NCI-H526 (cell line): ENCODE data around the gene KAT6B.
A peak's percentile ranks its signal among the peaks of the same experiment; 100 is the strongest.

Source experiments
- DNase-seq, 2 experiments: peaks; one replicate each; lab custom pipeline; 2025; lab: John Stamatoyannopoulos, UW

KAT6B gene

DNA sequence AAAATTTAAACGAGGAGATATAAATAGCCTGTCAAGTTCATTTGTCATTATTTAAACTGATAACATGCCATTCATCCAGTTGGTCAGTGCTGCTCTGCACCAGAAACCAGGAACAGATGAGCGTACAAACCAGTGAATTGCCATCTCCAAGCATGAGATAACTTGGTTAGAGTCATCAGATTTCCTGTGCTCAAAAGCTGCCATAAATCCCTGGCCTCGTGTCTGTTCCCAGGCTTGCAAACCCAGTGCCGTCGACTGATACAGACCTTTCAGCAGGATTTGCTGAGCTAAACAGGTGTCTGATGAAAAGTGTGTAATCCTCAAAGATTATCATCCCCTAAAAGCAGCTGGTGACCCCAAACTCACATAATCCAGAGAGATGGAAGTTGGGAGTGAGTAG is 189.0 kb downstream of the KAT6B start:
- no peak for DNase-seq

DNA sequence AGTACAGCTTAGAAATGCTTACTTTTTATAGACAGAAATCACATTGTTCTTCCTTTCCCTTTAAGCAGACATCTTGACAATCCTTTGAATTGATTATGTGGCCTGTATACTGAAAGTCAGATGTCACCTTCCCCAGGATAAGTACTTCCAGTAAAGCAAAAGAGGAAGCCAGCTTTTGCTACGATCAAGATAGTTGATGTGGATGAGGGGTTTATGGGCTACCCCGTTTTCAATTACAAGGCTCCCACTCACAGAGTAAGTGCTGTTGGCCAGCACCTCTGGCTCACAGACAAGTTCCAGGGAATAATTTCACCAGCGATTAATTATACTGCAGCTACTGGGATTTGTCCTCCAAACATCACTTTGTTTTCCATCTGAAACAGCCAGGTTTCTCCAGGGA is 189.9 kb downstream of the KAT6B start:
- DNase-seq: no peak

DNA sequence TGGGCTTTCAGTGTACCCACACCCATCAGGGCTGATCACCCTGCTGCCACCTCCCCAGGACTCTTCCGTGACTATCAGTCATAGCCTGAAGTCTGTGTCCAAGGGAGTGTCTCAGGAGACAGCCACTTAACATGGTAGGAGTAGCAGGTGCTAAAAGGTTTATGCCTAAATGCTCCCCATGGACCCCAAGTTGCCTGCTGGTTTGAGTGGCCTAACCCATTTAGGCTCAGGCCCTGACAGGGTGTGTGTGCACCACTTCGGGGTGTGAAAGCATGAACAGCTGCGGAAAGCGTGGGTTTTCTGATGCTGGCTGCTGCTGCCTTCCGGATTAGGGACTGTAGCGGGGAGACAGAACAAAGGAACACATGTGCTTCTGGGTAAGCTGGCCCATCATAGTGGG is 191.9 kb downstream of the KAT6B start:
- no peak for DNase-seq

DNA sequence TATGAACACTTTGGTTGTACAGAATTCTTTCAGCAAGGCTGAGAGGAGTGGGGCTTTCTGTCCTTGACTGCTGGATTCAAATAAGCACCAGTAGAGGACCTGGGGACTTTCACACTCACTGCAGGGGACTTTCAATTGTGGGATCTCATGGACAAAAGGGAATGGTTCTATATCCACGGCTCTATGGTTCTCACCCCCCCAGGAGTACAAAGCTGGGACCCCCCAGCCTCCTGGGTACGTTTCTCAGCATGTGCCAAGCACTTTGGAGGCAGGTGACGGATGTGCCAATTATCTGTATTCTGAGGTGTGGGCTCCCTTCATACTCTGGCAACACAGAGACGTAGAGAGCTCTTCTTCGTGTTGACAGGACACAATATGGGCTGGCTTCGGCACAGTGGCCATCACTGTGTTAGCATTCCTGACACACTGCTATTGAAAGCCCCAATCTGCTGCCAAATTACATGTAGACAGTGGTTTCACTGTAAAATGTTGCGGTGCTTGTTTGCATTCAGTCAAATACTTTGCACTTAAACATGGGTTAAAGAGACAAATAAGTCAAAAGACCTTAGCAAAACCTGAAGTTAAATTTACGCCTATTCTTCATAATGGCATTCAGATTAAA is 192.4 kb downstream of the KAT6B start:
- DNase-seq: no peak

DNA sequence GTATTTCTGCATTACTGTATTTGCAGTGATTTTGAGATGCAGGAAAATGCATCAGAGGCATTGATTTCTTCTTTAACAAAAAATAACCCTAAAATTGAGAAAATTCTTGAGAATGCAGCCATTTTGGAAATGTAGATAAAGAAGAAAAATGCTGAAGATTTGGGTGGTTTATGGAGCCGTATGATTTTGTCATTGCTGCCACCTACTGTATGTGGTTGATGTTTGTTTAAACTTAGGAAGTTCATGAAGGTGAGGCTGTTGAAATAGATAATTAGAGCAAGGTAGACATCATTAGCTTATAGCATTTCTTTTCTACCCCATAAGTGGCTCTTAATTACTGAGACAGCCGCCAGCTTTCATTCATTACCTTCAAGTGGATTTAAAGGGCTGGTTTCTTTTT is 193.0 kb downstream of the KAT6B start:
- DNase-seq: peak in 1 of 2 experiments; percentile 26

DNA sequence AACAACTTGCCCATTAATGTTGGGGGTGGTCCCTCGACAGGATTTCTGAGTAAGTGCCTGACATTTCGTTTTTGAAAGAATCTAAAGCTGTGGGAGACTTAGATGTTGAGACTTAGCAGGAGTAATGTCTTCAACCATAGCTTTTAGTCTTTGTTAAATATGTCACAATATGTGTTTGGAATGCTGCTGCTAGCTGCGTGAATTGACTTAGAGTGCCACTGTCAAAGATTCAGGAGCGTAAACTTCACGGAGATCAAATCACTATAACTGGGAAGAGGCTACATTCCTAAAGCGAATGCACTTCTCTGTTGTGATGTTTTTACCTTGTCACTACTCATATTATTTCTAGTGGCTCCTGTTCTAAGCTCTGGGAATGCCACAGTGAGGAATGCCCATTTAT is 193.8 kb downstream of the KAT6B start:
- DNase-seq: no peak

DNA sequence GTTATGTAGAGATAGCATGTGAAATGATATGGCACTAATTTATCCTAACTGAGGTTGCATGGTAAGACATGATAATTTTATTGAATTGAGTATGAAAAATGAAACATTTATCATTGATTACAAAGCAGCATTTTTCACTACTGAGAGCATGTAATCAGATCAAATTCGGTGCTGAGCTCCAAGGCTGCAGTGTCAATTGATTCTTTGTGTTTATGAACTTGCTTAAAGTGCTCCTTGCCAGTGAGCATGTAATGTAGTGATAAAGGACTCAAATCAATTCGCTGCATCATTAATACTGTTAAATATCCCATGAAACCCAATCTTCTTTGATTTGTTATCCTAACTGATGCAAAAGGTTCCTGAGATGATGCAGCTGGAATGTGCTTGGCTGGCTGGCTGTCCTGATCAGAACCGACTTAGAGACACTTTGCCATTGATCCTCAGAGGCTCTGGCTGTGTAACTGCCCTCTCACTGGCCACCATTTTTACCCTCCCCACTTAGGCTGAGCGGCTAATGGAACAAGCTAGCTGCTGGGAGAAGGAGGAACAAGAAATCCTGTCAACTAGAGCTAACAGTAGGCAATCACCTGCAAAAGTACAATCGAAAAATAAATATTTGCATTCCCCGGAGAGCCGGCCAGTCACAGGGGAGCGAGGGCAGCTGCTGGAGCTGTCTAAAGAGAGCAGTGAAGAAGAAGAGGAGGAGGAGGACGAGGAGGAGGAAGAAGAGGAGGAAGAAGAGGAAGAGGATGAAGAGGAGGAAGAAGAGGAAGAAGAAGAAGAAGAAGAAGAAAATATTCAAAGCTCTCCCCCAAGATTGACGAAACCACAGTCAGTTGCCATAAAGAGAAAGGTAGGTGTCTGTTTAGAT is 195.2 kb downstream of the KAT6B start:
- DNase-seq: peak in 1 of 2 experiments; percentile 62

DNA sequence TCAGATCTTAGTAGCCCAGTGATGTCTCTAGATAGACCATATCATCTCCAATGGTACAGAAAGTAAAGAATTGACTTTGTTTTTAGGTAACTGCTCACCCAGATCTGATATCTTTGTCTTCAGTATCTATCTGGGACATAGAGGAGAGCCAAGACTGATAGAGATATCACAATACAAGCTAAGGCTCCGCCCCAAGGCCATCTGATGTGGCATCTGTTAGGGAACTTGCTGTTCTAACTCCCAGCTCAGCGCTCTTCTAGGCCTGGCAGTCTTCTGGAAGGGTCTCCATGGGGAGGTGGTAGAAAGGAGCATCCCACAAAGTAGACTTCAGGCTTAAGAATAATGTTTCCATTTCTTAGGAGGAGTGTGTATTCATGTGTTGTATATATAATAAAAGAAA is 196.7 kb downstream of the KAT6B start:
- DNase-seq: no peak

DNA sequence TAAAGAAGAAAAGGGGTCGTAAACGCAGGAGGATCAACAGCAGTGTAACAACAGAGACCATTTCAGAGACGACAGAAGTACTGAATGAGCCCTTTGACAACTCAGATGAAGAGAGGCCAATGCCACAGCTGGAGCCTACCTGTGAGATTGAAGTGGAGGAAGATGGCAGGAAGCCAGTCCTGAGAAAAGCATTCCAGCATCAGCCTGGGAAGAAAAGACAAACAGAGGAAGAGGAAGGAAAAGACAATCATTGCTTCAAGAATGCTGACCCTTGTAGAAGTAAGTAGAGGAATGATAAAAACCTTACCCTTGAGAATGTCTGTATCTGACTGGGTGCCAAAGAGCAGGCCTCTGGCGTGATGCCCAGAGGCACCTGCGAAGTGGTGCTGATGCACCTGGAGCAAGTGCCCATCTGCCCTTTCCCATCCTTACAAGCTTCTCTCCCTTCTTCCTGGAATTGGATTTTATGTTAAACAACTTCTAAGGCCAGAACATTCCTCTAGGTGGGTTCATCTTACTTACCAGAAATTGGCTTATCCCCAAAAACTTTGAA is 198.6 kb downstream of the KAT6B start:
- no peak for DNase-seq

DNA sequence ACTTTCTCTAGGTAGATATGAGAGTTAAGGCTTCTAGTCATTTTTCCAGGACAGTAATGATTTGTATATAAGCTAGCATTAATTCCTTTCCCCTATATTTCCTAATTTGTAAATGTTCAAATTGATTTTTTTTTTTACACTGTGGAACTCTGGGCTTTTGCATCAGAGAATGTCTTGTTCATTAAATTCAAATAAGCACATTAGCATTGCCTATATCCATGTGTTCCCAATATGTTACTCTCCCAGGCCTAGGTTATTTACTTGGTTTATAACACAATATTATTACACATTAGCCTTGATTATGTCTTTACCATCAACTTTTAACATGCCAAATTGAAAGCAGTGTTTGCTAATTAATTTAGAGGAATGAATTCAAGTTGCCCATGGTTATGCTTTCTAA is 201.6 kb downstream of the KAT6B start:
- DNase-seq: no peak

DNA sequence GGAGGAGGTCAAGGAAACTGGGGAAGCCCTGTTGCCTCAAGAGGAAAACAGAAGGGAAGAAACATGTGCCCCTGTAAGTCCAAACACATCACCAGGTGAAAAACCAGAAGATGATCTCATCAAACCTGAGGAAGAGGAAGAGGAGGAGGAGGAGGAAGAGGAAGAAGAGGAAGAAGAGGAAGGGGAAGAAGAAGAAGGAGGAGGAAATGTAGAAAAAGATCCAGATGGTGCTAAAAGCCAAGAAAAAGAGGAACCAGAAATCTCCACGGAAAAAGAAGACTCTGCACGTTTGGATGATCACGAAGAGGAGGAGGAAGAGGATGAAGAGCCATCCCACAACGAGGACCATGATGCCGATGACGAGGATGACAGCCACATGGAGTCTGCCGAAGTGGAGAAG is 202.3 kb downstream of the KAT6B start:
- DNase-seq: no peak

DNA sequence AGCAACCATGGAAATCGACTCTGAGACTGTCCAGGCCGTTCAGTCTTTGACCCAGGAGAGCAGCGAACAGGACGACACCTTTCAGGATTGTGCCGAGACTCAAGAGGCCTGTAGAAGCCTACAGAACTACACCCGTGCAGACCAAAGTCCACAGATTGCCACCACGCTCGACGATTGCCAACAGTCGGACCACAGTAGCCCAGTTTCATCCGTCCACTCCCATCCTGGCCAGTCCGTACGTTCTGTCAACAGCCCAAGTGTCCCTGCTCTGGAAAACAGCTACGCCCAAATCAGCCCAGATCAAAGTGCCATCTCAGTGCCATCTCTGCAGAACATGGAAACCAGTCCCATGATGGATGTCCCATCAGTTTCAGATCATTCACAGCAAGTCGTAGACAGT is 203.0 kb downstream of the KAT6B start:
- no peak for DNase-seq

DNA sequence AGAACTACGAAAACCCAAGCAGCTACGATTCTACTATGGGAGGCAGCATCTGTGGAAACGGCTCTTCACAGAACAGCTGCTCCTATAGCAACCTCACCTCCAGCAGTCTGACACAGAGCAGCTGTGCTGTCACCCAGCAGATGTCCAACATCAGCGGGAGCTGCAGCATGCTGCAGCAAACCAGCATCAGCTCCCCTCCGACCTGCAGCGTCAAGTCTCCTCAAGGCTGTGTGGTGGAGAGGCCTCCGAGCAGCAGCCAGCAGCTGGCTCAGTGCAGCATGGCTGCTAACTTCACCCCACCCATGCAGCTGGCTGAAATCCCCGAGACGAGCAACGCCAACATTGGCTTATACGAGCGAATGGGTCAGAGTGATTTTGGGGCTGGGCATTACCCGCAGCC is 203.5 kb downstream of the KAT6B start:
- no peak for DNase-seq

DNA sequence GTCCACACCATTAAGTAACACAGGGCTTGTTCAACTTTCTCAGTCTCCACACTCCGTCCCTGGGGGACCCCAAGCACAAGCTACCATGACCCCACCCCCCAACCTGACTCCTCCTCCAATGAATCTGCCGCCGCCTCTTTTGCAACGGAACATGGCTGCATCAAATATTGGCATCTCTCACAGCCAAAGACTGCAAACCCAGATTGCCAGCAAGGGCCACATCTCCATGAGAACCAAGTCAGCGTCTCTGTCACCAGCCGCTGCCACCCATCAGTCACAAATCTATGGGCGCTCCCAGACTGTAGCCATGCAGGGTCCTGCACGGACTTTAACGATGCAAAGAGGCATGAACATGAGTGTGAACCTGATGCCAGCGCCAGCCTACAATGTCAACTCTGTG is 204.0 kb downstream of the KAT6B start:
- no peak for DNase-seq

DNA sequence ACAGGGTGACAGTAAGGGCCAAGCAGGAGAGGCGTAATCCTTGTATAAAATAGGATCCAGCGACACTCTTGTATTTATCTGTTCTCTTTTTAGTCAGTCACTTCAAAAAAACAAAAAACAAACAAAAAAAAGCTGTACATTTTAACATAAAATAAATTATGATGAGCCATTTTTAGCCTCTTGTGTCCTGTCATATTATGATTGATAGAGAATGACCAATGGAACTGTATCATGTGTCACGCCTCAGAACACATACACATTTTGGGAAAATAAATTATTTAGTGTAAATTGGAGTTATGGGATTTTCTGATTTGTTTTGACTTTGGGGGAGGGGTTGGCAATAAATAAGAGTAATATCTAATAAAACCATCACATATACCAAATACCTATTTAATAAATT is 205.7 kb downstream of the KAT6B start:
- DNase-seq: no peak

DNA sequence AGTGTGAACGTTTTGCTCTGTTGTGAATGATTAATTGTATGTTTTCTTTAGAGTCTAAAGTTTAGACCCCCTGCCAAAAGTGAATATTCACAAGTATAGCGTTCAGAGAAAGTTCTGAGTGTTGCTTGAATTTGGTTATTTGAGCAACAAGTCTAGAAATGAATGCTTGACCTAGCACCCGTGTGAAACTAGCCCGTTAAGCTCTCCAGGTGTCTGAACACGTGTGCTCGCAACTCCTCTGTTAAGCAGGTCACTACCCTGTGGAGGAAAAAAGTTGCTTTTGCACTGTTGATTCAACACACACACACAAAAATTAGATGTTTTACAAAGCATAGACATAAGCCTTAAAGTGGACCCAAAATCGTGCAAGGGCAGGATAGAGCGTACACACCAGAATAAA is 206.4 kb downstream of the KAT6B start:
- DNase-seq: peak in 1 of 2 experiments; percentile 12

DNA sequence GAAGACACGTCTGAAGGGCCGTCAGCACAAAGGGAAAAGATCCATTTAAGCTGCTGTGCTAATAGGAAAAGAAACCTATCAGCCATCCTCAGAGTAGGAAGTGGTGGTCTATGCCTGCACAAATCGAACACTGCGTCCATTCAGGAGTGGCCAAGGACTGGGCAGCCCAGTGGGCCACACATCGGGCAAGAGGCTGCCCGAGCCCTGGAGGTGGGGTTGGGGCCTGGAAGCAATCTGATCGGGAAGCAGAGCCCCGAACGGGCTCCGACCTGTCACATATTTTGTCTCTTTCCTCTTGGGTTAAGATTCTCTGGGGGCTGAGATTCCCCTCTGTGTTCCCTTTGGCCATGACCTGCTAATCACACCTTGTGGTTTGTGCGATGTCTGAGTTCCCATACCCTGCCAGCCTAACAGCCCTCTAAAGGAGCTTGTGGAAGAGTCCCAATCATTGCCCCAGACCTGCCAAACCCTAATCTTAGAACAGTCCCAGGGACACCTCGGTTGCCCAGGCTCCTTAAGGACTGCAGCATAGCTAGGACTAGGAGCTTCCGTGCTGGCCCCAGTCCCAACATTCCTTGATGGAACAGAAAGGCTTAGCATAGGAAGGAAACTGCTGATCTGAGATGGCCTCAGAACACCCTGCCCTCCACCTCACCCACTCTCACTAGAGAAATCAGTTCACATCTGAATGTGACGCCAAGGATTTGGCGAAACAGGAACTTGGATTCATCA is 207.2 kb downstream of the KAT6B start:
- no peak for DNase-seq

DNA sequence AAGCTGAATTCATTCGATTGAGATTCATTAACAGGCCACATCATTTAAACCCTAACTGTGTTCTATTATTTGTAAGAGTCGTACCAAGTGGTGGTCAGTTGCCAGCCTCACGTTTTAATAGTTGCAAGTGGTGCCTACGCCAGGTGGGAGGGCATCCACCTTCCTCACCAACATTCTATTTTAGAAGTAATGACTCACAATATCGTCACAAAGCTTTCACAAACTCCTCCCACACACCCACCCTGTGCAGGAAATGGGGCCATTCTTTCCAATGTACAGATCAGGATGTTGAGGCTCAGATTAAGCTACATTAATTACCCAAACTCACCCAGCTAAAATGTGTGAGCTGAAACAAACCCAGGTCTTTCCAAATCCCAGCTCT is 207.7 kb downstream of the KAT6B start:
- DNase-seq: no peak

DNA sequence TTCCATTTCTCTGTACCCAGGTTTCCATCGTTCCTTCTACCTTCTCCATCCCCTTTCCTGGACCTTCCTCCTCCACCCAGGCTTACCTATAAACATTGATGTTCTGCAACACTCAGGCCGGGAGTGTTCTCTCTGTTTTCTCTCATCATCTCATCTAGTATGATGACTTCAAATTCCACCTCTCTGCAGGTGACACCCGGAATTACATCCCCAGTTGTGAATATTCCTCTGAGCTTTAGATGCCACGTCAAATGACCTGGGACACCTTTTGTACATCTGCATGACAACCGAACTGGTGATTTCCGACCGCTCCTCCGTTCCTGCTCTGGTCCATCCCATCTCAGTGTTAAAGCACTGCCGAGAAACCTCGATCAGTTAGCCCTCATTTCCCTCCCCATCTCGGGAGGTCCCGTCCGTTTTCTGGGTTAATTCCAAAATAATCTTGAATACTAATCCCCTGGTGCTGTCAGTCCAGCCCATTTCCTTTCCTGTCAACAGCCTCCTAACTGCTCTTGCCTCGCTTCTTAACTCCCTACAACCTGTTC is 208.4 kb downstream of the KAT6B start:
- DNase-seq: no peak

DNA sequence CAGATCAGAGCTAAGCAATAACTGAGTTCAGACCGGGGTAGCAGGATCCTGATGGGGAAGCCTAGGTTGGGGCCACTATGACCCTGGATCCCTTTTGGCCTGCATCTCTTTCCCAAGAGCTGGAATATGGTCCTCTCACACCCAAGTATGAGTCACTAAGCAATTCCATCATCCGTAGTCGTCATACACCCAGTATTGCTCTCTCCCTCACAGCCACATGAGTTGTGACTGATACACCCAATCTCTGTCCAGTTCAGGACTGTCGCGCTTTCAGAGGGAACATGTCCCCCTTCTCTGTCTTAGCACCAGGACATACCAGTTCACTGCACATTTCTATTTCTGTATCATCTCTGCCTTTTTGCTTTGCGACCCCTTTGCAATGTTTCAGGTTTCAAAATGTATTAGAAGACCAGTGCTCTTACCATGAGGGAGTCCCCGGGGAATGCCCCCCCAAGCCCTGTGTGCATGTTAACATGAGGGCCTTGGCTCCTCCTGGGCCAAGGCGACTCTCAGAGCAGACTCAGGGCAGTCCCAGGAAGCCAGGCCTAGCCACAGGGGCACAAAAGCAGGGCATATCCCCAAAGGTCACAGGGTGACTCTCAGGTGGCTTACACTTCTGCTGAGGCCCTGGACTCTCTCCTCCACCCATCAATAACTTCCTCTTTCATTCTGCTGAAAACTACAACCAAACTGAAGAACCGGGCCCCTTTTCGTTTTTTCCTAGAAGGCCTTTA is 209.7 kb downstream of the KAT6B start:
- no peak for DNase-seq
